ENCODE results near the gene ACSBG1.

DNA sequence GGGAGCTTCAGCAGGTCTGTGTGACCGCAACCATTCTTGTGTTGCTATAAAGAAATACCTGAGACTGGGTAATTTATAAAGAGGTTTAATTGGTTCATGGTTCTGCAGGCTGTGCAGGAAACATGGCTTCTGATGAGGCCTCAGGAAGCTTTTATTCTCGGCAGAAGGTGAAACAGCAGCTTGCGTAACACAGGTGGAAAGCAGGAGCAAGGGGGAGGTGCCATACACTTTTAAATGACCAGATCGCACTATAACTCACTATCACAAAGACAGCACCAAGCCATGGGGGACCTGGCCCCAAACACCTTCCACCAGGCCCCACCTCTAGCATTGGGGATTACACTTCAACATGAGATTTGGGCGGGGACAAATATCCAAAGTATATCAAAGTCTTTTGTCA, 94.8 kb downstream of the ACSBG1 start:
- TF ChIP-seq POLR2A (IDR thresholded peaks at IDR 0.05), result no peak
- TF ChIP-seq, protein P1, sequence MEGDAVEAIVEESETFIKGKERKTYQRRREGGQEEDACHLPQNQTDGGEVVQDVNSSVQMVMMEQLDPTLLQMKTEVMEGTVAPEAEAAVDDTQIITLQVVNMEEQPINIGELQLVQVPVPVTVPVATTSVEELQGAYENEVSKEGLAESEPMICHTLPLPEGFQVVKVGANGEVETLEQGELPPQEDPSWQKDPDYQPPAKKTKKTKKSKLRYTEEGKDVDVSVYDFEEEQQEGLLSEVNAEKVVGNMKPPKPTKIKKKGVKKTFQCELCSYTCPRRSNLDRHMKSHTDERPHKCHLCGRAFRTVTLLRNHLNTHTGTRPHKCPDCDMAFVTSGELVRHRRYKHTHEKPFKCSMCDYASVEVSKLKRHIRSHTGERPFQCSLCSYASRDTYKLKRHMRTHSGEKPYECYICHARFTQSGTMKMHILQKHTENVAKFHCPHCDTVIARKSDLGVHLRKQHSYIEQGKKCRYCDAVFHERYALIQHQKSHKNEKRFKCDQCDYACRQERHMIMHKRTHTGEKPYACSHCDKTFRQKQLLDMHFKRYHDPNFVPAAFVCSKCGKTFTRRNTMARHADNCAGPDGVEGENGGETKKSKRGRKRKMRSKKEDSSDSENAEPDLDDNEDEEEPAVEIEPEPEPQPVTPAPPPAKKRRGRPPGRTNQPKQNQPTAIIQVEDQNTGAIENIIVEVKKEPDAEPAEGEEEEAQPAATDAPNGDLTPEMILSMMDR (IDR thresholded peaks at IDR 0.05), result no peak

All from prostate gland (tissue), 2 donors.